ENCODE data around the gene CRYGN. TPM values are rescaled to one million over a fixed set of nuclear protein-coding genes. Genes with fewer than 3 reads are reported as not detected.
A peak's percentile ranks its signal among the peaks of the same experiment; 100 is the strongest.

The CRYGN gene
- total RNA-seq, 1 donor from 2014 or later, result not detected

GRCh38 chr7:151406886-151407583 is 32.9 kb downstream of the CRYGN start:
- no peak for DNase-seq (ENCODE audit: low read depth in 2 of 2)

GRCh38 chr7:151406051-151406875 is 33.7 kb downstream of the CRYGN start:
- DNase-seq (ENCODE audit: low read depth in 2 of 2), result no peak

DNA sequence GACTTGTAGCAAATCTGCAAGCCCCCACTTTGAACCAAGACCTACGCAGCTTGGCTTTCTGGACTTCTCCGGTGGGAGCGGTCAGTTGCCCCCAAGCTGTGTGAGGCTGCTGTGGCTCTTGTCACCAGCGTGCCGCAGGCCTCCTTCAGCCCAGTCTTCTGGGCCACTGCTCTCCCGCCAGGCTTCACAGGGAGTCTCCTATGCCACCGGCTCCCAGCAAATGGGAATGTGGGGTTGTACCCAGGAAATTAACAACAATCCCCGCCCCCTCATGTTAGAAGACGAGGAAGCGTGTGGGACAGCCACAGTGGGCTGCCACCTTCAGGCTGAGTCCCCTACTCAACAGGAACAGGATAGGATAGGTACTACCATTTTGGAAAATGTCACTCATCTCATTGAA is 34.4 kb downstream of the CRYGN start:
- no peak for DNase-seq (ENCODE audit: low read depth in 2 of 2)

GRCh38 chr7:151405056-151405455 is 34.9 kb downstream of the CRYGN start:
- no peak for DNase-seq (ENCODE audit: low read depth in 2 of 2)

DNA sequence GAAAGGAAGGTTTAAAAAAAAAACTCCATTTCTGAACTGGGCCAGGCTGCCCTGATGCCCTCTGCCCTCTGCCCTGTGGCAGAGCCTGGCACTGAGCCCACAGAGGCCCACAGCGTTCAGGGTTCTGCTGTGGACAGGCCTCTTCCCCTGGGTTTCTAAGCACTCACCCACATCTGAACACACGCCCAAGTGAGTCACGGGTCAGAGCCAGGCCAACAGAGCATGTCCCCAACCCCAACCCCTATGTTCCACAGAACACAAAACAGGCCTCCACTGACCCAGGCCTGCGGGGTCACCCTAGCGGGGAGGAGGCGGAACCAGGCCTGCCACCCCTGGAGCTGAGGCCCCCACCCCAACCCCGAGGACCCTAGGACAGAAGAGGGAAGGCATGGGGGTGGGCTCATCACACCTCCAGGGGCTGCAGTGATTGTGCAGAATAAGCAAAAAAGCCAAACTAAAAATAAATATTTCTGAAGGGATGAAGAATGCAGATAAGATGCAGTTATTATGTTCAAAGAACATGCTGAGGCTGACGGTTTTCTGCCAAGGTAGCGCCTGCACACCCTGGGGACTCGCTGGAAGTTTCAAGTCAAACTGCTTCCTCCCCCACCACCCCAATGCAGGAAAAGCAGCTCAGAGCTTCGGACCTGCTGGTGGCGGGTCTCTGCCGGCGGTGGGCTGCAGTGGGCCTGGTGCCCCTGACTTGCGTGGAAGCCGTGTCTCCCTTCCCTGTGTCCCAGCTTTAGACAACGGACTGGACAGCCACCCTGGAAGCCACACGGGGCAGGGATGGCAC is 35.5 kb downstream of the CRYGN start:
- DNase-seq (ENCODE audit: low read depth in 2 of 2), result peak in 1 of 2 donors; percentile 12

DNA sequence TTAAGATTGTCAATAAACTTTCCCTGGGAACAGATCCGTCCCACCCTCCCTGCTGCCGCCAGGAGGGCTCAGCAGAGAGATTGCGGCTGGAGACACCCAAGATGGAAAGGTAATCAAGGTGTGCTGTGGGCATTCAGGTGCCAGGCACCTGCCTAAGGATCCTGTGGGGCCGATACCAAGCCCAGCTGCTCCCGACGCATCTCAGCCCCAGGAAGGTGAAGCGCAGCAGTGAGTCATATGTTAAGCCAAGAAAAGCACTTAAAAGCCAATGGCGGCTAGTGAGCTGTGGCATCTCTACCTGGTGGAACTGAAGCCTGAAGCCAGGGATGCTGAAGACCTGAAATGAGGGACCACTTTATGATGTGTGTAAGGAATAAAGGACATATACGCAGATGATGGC is 36.2 kb downstream of the CRYGN start:
- no peak for DNase-seq (ENCODE audit: low read depth in 2 of 2)

DNA sequence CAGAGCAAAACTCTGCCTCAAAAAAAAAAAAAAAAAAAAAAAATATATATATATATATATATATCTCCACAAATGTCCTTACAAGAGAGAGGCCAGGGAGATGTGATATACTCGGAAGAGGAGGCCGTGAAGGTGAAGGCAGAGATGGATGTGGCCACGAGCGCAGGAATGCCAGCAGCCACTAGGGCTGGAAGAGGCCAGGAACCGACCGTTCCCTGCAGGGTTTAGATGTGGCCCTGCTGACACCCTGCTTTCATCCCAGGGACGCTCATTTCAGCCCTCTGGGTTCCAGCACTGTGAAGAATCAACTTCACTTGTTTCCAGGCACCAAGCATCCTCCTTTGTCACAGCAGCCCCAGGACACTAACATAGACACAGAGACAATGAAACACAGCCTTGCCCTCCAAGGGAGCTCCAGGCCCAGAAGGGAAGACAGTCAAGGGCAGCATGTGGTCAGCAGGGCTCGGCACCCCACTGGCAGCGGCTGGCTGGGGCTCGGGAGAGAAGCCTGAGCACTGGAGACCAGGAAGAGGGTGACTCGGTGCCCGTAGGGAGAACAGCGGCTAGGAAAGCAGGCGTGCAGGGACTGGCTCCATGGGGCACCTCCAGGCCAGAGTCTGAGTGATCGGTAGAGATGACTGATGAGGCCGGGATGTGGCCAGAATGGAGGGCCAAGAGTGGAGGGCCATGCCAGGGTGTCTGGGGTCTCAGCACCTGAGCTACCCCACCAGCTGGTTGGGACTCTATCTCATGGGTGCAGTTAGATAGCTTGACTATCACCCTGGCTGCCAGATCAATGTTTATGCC is 37.7 kb downstream of the CRYGN start:
- DNase-seq (ENCODE audit: low read depth in 2 of 2), result no peak

GRCh38 chr7:151400626-151401315 is 39.2 kb downstream of the CRYGN start:
- no peak for DNase-seq (ENCODE audit: low read depth in 2 of 2)

DNA sequence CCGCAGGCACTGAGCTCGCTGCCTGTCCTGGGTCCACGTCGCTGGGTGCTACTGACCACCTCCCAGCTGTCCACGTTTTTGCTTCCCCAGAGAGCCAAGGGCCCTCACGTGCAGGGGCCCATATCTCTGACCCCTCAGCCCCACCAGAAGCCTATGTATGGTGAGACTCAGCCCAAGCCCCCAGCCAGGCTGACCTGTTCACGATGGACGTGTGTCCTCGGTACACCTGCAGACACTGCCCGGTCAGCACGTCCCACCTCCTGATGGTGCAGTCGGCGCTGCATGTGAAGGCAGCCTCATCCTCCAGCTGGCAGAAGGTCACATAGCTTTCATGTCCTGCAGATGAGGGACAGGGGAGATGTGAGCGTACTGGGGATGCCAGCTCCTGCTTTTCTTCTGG is 40.0 kb downstream of the CRYGN start:
- no peak for DNase-seq (ENCODE audit: low read depth in 2 of 2)

DNA sequence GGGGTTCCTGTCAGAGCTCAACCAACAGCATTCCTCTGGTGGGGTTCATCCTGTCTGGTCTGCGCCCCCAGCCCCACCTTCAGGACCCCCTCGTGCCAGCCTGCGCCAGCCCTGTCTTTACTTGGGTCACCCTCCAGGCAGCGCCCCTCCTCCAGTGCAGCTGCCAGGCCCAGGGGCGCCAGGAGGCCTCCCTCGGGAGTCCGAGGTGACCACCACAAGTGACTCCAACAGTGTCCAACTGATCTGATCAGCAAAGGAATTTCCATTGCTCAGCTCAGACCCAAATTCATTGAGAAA is 40.7 kb downstream of the CRYGN start:
- no peak for DNase-seq (ENCODE audit: low read depth in 2 of 2)

- DNase-seq (ENCODE audit: low read depth in 2 of 2), result no peak
These were observed 41.3 kb downstream of the CRYGN start for GRCh38 chr7:151398446-151399304.

DNA sequence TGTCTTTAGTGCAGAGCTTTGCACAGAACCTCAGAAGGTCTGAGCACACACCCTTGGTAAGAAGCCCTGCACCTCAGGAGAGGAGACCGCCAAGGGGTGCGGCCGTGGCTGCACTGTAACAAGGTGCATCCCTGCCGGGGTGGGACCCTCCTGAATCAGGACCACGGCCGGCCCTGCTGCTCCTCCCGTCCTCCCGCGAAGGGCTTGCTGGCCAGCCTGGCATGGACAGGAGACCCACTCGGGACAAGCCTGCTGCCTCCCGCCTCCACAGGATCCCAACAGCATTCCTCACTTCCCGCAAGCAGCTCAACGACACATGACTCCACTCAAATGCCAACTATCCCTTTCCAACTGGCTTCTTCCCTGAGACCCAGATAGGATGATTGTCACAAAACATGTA is 42.9 kb downstream of the CRYGN start:
- no peak for DNase-seq (ENCODE audit: low read depth in 2 of 2)

DNA sequence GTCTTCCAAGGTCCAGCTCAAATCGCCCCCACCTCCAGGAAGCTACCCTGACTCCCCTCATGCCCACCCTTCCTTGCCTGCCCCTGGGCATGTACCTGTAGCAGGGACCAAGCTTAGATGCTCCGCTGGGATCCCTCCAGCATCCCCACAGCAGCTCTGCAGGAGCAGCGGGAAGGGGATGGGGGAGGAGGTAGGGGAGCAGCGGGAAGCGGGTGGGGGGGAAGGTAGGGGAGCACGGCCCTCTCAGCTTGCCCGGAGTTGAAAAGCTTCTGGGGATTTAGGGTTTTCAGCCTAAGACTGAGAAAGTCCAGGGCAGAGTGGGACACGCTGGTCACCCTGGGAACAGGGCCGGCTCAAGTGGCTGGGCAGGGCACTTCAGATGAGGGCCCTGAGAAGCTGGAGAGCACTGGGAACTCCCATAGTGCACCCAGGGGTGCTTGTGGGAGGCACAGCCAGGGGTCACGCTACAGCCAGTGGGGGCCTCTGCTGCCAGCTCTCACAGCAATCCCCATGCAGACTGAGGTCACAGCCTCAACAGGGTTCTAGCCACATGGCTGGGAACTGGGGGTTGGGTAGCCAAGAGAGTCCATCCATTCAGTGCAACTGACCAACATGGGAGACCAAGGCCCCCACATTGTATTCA is 43.5 kb downstream of the CRYGN start:
- DNase-seq (ENCODE audit: low read depth in 2 of 2), result no peak

GRCh38 chr7:151395036-151395367 is 44.9 kb downstream of the CRYGN start:
- no peak for DNase-seq (ENCODE audit: low read depth in 2 of 2)

- no peak for DNase-seq (ENCODE audit: low read depth in 2 of 2)
These were observed 45.6 kb downstream of the CRYGN start for GRCh38 chr7:151394076-151395035.

DNA sequence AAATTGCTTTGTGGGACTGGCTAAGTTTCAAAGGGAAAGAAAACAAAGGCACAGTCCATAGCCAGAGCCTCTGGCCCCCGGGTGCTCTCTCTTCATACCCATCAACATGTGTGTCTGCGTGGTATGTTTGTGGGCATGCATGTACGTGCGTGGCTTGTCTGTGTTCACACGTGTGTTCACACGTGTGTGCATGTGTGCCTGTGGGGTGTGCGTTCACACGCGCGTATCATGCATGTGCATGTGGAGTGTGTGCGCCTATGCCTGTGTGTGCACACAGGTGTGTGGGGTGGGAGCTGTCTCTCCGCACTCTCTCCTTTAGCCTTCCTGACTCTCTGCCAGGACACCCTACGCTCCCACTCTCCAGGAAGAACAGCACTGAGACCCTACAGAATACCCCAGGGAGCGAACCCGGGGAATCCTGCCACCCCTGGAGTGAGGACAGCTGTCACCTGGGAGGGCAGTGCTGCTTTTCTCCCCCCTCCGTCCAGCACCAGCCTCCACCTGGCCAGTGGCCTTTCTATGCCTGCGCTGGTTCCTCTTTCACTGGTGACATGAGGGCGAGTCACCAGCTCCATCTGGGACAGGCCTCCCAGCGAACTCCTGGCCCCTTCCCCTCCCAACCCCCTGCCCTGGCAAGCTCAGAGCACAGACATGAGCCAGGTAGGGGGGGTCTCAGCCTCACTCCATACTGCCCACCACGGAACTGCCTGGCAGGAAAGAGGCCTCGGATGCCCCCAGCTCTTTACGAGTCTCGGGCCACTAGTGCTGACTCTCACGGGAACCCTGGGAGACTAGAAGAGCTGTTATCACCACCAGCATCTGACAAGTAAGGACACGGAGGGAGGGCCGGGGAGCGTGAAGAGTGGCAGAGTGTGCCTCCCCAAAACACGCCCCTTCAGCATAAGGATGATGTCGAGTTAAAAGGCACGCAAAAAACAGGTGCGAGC is 46.6 kb downstream of the CRYGN start:
- DNase-seq (ENCODE audit: low read depth in 2 of 2), result no peak

DNA sequence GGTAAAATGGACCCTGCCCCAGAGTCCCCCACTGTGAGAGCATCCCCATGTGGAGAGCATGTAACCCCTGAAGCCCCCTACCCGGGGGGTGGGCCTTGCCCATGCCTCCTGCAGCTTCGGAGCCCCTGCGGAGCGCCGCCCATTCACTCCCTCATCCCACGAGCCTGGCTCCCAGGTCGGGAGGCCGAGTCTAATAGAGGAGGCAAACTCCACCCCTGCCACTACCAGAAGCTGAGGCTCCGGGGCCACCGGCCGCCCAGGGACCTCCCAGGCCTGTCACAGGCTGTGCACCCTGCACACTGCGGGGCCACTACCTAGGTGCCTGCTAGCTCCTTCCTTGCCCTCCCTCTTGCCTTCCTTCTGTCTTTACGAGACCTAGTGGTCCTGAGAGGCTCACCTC is 47.5 kb downstream of the CRYGN start:
- DNase-seq (ENCODE audit: low read depth in 2 of 2), result no peak

Measured in lung microvascular endothelial cell (primary cell).